ENCODE data around the gene BTN3A1. TPM values are rescaled to one million over a fixed set of nuclear protein-coding genes. Genes with fewer than 3 reads are reported as not detected.

Gene BTN3A1
- total and polyA plus RNA-seq, 2 of the 8 experiments (the other 6 are each of a cell fraction or from before 2014, with no cell fraction given): 4.7 to 5.6 TPM

- TF ChIP-seq CHD7 (IDR thresholded peaks at IDR 0.05; ENCODE audit: insufficient replicate concordance, low read length) (no peak), EGR1 (IDR thresholded peaks at IDR 0.05; ENCODE audit: borderline replicate concordance, low read depth, low read length) (no peak), USF2 (IDR thresholded peaks at IDR 0.05; ENCODE audit: low read length) (no peak)
These were observed 62.5 kb downstream of the BTN3A1 start (continued) for GRCh38 chr6:26464416-26465131.

Measured in H1 (cell line).